Amniotic epithelial cell (primary cell): Measurements from ENCODE around the gene PRODH2.
"Not testable (repeated sequence)": the region's sequence is repeated elsewhere in the genome, so short reads cannot be mapped to it uniquely, and the experiment has no call there.

Experiments
- DNase-seq: peaks from one replicate; pipeline ENCODE4 v3.0.0-alpha.2; 2010; ENCODE audit warnings: low read depth

The PRODH2 gene

DNA sequence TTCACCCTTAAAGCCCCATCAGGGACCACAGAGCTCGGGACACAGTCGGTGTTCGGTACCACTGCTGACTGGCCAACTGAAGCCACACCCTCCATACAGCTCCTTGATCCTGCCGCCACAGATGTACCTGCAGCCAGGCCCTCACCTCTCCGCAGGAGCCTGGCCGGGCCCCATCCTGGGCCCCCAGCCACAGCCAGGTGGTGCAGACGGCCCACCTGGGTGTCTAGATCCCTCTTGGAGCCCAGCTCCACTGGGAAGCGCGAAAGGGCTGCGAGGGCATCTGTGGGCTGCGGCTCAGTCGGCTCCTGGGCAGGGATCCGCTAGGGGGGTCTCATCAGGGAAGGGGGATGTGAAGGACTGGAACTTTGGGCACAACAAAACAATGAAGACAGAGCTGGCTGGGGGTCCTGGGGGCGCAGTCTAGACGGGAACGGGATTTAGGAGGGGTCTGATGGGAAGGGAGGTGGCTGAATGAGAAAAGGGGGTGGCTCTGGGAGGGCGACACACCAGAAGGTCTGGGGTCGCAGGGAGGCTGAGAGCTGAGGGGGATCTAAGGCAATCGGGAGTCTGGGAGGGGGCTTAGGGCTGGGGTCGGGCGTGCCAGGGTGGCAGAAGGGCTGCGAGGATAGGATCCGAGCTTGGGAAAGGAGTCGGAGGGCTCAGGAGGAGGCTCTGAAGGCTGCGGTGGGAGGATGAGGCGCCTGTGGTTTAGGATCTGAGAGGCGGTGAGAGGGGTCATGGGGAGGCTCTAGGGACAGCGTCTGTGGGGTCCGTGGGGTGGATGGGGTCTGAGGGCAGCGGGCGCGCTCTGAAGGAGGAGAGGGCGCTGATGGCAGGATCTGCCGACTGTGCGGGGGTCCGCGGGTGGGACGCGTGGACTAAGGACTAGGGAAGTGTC, 15.8 kb downstream of the PRODH2 start:
- no peak for DNase-seq

DNA sequence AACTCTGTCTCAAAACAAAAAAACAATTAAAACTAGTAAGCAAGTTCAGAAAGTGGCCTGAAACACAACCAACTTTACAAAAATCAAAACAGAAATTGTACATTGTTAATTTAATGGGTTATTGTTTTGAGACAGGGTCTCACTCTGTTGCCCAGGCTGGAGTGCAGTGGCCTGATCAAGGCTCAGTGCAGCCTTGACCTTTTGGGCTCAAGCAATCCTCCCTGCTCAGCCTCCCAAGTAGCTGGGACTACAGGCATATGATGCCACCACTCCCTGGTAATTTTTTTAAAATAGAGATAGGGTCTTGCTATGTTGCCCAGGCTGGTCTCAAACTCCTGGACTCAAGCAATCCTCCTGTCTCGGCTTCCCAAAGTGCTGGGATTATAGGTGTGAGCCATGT, 17.1 kb downstream of the PRODH2 start:
- not testable (repeated sequence) for DNase-seq

DNA sequence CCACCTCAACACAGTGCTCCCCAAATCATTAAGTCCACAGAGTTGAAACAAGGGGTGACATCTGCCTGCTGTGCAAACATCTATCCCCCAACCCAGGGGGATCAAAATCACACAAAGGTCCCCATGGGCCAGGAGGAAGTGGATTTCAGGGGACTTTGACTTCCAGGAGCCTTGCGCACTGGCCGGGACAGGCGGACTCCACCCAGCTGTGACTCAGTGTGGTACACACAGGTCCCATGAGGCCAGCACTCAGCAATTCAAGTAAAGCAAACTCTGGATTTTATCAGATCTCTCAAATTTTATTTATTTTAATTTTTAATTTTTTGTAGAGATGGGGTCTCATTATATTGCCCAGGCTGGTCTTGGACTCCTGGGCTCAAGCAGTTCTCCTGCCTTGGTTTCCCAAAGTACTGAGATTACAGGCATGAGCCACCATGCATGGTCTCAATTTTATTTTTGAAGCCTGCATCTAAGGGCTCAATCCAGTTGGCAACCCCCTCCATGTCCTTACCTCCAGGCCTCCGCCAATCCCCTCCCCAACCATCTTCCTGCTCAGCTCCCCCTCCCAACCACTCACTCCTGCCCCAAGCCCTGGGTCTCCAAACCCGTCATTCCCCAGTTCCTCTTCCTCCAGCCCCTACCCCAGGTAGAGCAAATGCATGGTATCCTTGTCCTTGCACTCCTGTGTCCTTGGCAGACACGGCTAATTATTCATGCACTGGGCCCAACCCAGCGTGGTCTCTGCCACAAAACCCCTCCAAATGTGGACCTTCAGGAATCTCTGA, 19.1 kb downstream of the PRODH2 start:
- DNase-seq: no peak

DNA sequence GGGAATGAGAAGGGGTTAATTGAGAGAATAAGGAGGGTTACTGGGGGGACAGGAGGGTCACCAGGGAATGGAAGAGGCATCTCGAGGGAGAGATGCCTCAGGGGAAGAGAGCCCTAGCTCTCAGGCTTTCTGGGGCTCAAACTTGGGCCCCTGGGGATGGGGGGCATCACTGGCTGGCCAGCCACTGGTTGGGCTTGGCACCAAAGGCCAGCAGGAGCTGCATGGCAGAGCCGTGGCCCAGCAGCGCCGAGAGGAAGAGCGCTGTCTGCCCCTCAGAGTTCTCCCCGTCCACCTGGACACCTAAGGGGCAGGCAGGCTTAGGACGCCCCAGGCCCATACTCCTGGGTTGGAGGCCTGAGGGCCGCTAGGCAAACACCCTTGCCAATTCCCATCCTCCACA, 19.8 kb downstream of the PRODH2 start:
- no peak for DNase-seq

DNA sequence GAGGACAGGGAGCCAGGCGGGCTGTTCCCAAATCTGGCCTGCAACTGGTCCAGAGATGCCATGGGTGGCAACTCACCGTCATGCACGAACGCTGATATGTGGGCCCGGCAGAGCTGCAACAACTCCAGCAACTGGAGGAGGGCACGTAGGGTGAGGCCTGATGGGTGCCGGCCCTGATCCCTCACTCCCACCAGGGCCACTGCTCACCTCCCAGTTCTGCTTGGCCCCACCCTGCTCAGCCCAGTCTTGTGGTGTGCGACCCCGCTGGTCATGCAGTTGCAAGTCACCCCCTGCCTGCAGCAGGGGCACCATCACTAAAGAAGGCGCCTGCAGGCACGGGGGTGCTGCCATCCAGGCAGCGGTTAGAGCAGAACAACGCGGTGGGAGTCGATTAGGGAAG, 20.3 kb downstream of the PRODH2 start:
- no peak for DNase-seq

DNA sequence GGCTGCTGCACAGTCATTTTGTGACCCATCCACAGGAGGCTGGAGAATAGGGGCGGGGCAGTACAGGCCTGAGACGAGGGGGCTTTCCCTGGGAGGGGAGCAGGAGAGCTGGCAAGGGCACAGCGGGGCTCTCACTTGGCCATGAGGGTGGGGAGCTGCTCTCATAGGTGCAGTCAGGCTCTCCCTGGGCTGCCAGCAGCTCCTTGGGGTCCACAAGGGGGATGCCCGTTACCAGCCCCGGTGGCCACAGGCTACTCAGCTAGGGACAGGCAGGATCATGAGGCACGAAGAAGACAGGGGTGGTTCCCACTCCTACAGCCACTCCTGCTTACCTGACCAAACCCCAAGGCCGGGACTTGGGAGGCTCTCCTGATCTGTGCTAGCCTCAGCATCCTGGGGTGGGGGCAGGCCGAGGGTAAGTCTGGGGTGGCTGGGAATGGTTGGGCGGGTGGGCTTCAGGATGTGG, 20.8 kb downstream of the PRODH2 start:
- no peak for DNase-seq

DNA sequence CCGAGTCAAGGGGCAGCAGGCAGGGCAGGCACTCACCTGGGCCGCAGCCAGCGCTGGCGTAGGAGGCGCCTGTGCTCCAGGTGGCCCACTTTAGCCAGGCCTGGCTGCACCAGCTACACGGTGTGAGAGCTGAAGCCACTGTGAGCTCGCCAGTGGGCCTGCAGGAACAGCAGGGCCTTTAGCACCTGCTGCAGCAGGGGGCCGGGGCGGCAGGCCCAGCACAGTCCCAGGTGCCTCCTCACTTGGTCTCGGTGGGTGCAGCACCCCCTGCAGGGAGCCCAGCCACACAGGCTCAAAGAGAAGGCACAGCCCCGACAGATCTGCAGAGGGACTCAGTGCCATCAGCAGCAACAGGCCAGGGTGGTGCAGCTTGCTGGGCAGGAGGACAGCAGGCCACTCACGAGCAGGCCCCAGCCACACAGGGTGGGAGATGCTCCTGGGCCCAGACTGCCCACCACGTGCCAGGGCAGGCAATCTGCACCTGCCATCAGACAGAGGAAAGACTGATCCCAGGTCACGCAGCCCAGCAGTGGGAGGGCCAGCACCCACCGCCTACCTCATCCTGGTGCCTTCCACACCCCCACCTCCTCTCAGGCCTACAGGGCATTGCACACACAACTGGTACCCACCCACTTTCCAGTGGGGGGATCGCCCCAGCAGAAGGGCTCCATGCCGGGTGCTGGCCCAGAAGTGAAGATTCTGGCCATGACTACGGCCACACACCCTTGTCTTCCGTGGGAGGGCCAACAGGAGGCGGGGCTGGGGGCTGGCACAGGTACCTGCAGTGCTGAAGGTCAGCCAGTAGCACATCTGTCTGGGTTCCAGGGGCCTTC, 21.4 kb downstream of the PRODH2 start:
- DNase-seq: no peak

DNA sequence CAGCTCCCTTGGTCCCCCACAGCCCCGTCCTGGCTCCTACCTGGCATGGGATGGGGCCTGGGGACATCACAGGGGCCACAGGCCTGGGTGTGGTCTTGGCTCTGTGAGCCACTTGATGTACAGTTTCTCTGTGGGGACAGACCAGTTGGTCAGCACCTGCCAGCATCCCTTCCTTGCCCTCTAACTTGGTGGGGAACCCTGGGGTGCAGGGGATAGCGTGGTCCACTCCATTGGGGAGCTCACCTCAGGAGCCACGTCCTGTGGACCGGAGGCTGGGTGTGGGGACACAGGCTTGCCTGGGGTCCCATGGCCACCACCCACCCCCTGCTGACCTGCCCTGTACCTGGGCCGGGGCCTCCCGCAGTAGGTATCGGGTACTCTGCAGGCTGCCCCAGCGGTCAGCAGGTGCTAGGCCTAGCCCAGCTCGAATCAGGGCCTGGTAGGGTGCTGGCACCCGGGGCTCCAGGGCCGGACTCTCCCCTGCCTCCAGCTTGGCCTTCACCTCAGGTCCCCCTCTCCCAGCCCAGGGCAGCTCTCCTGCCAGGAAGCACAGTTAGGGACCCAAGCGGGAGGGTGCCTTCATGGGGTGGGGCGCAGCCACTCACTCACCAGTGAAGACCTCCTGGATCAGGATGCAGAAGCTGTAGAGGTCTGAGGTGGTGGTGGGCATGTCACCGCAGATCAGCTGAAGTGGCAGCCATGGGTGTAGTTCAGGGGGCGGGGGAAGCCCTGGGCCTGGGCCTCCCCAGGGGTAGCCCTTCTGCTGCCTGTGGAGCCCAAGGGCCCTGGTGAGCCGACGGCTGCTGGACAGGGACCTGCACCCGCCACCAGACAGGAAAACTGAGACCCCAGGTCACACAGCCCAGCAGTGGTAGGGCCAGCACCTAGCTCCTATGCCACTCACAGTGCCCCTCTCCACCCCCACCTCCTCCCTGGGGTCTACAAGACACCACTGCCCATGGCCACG, 22.4 kb downstream of the PRODH2 start:
- DNase-seq: no peak

DNA sequence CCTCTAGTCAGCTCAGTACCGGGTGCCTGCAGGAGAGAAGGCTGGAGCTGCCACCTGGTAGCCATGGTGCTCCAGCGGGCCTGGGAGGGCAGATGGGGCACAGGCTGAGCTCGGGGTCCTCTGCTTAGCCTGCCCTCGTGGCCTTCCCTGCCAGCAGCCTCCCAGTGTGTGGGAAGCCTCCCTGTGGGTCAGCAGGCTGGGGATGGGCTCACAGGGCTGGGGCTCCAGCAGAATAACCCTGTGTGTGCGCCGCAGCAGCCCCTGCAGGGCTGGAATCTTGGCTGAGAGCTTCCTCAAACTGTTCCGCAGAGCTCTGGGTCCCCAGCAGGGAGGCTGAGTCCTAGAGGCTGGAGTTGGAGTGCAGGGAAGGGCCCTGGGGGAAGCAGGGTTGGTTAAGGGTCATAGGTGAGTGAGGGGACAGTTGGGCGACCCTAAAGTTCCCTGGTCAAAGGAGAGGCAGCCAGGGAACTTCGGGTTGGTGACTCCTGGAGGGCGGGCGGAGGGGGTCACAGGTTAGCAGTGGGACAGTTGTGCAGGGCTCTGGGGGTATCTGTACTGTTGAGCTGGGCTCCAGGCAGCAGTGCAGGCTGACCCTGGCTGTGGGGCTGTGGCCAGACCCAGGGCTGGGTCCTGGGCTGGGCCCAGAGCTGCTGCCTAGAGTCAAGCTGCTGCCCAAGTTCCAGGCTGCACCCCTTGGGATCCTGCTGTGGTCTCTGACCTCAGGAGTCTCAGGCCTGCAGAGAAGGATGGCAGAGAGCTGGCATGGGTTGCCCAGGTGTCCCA, 23.3 kb downstream of the PRODH2 start:
- no peak for DNase-seq

DNA sequence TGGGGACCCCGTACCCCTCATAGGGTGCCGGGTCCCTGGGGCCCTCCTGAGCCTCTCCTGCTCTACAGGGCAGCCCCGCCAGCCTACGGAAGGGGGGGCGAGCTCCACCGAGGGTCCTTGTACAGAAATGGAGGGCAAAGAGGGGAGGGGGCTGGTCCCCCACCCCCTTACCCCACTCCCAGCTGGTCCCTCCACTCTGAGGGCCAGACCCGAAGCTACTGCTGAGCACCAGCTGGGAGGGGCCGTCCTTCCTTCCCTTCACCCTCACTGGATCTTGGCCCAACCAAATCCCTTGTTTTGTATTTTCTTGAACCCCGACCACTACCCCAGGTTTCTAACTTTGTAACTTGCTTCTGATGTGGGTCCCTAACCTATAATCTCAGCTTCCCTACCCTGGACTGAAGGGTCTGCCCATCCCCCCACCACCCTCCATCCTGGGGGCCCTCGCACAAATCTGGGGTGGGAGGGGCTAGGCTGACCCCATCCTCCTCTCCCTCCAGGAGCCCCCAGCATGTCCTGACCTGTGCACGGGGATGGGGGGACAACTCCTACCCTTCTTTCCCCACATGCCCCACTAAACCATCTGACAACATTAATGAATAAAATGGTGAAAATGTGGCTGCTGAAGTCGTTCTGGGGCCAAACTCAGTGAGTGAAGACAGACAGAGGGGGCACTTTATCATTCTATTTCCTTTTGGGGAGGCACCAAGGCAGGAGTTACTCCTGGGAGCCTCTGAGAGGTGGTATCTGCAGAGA, 24.3 kb downstream of the PRODH2 start:
- DNase-seq: no peak

DNA sequence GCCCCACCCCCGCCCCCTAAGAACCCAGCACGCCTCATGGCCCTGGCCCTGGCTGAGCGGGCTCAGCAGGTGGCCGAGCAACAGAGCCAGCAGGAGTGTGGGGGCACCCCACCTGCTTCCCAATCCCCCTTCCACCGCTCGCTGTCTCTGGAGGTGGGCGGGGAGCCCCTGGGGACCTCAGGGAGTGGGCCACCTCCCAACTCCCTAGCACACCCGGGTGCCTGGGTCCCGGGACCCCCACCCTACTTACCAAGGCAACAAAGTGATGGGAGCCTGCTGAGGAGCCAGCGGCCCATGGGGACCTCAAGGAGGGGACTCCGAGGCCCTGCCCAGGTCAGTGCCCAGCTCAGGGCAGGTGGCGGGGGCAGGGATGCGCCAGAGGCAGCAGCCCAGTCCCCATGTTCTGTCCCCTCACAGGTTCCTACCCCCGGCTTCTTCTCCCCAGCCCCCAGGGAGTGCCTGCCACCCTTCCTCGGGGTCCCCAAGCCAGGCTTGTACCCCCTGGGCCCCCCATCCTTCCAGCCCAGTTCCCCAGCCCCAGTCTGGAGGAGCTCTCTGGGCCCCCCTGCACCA, 25.3 kb downstream of the PRODH2 start:
- DNase-seq: no peak

DNA sequence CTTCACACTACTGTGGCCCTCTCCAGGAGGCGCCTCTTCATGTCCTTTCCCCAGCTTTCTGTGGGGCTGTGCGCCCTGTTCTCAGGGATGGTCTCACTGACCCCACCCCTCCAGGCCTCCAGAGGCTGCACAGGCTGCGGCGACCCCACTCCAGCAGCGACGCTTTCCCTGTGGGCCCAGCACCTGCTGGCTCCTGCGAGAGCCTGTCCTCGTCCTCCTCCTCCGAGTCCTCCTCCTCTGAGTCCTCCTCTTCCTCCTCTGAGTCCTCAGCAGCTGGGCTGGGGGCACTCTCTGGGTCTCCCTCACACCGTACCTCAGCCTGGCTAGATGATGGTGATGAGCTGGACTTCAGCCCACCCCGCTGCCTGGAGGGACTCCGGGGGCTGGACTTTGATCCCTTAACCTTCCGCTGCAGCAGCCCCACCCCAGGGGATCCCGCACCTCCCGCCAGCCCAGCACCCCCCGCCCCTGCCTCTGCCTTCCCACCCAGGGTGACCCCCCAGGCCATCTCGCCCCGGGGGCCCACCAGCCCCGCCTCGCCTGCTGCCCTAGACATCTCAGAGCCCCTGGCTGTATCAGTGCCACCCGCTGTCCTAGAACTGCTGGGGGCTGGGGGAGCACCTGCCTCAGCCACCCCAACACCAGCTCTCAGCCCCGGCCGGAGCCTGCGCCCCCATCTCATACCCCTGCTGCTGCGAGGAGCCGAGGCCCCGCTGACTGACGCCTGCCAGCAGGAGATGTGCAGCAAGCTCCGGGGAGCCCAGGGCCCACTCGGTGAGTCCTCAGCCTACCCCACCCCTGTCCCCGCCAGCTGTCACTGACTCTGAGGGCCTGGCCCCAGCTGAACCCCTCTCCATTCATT, 26.1 kb downstream of the PRODH2 start:
- DNase-seq: no peak

DNA sequence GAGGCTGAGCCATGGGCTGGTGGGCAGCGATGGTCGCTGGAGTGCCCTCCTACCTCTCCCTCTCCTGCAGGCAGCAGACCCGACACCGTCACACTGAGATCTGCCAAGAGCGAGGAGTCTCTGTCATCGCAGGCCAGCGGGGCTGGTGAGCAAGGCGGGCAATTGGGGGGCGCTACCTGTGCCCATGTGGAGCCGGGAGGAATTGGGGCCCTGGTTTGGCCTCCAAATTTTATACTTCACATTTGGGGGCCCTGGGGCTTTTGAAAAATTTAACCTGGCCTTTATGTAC, 27.4 kb downstream of the PRODH2 start:
- no peak for DNase-seq

DNA sequence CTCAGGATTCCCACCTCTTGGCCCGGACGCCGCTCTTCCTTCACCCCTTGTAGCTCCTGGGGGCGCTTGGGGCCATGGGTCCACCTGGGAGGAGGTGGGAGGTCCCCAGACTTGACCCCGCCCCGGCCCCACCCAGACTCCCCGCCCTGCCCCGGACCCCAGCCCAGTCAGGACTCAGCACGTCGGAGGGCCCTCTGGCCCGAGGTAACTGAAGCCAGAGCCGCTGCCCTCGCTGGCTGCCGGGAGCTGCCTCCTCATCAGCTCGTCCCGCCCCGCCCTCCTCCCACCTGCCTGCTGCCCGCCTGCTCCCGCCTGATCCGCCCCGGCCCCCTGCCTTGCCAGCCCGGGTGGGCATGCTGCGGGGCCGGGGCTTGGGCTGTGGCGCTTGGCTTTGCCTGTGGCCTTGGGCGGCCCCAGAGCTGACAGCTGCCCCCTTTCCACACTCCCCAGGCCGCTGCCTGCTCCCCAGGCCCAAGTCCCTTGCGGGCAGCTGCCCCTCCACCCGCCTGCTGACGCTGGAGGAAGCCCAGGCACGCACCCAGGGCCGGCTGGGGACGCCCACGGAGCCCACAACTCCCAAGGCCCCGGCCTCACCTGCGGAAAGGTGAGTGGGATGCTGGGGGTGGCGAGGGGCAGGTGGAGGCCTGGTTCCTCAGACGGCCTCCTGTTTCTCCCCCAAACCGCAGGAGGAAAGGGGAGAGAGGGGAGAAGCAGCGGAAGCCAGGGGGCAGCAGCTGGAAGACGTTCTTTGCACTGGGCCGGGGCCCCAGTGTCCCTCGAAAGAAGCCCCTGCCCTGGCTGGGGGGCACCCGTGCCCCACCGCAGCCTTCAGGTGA, 27.9 kb downstream of the PRODH2 start:
- no peak for DNase-seq

DNA sequence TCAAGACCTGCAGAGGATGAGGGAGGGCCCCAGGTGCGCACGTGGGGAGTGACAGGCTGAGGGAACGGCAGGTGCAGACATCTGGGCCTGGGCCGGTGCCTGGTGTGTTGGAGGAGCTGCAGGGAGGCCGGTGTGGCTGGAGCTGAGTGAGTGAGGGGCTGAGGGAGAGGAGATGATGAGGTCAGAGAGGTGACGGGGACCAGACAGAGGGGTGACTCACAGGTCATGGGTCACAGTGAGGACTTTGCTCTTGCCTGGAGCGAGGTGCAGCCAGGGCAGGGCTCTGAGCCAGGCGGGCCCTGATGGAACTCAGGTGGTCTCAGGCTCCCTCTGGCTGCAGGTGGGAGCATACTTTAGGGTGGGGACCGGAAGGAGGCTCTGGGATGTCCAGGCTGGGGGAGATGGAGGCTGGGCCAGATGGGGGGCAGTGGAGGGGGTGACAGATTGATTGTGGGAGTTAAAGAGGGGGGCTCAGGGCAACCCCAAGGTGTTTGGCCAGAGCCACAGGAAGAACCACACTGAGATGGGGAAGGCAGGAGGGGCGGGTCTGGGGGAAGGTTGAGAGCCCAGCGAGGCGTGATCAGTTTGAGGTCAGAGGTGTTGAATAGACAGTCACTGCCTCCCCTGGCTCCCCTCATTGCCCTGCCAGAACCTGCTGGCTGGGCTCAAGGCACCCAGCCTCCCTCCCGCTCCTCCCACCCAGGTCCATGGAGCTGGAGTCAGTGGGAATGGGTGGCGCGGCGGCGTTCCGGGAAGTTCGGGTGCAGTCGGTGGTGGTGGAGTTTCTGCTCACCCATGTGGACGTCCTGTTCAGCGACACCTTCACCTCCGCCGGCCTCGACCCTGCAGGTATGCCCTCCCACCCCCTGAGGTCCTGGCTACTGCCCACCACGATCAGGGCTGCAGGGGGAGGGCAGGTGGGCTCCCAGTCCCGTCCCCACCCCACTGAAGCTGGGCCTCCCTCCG, 28.9 kb downstream of the PRODH2 start:
- DNase-seq: no peak

DNA sequence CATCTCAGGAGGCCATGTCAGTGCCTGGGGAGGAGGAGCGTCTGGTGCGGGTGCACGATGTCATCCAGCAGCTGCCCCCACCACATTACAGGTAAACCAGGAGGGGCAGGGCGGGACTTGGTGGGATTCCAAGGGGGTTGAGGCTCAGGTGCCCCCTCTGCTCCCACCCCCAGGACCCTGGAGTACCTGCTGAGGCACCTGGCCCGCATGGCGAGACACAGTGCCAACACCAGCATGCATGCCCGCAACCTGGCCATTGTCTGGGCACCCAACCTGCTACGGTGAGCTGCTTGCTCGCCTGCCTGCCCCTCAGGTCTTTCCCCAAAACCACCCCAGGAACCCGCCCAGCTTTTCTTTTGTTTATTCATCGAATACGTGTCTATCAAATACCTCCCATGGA, 30.1 kb downstream of the PRODH2 start:
- no peak for DNase-seq
